ENCODE results near the gene PKP2.
"Not testable (repeated sequence)": the region's sequence is repeated elsewhere in the genome, so short reads cannot be mapped to it uniquely, and the experiment has no call there.

PKP2 gene

DNA sequence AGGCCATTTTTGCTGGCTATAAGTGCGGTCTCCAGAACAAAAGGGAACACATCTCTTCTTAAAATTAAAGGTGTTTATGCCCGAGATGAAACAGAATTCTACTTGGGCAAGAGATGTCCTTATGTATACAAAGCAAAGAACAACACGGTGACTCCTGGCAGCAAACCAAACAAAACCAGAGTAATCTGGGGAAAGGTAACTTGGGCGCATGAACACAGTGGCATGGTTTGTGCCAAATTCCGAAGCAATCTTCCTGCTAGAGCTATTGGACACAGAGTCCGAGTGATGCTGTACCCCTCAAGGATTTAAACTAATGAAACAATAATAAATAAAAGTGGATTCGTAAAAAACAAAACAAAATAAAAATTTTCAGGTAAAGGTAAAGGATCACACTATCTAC lies 33.4 kb downstream of the PKP2 start:
- no peak for DNase-seq (ENCODE audit: low read depth, low spot score)

DNA sequence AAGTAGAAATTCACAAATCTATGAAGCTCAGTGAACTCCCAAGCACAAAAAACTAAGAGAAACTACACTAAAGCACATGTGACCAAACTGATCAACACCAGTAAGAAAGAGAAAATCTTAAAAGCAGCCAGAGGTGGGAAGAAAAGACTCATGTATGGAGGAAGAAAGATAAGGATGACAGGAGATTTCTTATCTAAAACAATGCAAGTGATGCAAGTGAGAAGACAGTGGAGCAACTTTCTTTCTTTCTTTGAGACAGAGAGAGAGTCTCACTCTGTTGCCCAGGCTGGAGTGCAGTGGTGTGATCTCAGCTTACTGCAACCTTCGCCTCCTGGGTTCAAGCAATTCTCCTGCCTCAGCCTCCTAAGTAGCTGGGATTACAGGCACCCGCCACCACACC lies 34.9 kb downstream of the PKP2 start:
- not testable (repeated sequence) for DNase-seq (ENCODE audit: low read depth, low spot score)

DNA sequence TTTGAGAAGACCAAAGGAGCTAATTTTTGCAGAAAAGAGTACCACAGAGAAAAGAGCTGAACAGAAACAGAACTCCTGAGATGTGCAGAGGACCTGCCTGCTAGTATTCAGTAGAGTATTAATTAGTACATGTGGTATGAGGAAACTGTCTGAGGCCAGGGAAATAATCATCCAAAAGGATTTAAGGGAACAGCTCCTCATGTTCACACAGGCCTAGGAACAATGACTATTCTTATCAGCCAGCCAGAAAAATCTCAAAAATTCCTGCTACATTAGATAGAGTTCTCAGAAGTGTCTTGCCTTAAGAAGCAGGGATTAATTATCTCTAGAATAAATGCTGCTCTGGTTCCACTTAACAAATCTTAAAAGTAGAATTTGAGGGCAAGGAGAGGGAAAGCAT lies 36.4 kb downstream of the PKP2 start:
- no peak for DNase-seq (ENCODE audit: low read depth, low spot score)

DNA sequence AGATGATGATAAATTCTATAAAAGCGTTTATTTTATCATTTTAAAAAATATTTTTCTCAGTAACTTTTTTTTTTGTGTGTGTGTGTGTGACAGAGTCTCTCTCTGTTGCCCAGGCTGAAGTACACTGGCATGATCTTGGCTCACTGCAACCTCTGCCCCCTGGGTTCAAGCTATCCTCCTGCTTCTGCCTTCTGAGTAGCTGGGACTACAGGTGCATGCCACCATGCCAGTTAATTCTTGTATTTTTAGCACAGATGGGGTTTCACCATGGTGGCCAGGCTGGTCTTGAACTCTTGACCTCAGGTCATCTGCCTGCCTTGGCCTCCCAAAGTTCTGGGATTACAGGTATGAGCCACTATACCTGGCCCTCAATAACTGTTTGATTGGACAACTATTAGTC lies 37.2 kb downstream of the PKP2 start:
- DNase-seq (ENCODE audit: low read depth, low spot score), result no peak

DNA sequence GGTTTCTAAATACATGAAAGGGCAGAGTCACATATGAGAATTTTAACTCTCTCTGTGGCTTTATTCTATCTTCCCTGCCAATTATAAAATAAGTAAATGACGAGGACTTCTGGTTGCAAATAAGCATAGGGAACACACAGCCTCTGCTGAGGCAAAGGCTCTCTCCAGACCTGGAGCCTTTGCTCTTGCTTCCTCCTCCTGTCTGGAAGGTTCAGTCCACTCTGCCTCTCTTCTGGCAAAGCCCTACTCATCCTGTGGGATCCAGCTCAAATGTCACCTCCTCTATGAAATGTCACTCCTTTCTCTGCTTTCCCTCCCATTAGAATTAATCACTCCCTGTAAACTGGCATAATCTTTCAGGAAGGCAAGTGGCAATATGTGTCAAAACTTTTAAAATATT lies 41.9 kb downstream of the PKP2 start:
- DNase-seq (ENCODE audit: low read depth, low spot score), result no peak

DNA sequence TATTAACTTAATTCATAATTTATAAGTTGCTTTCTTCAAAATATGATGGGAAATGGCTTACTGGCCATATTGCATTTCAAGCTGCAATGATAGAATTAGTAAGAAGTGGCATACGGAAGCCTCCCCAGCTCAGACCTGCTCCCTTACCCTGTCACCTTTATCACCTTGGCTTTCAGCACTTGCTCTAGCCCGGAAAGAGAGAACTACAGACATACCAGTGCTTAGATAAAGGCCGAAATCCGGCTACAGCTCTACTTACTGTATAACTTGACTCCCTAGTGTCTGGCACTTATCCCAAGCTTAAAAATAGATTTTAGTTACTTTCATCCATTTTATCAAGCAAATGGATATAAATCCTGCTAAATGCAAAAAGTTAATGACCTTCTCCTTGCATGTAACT lies 42.5 kb downstream of the PKP2 start:
- no peak for DNase-seq (ENCODE audit: low read depth, low spot score)

DNA sequence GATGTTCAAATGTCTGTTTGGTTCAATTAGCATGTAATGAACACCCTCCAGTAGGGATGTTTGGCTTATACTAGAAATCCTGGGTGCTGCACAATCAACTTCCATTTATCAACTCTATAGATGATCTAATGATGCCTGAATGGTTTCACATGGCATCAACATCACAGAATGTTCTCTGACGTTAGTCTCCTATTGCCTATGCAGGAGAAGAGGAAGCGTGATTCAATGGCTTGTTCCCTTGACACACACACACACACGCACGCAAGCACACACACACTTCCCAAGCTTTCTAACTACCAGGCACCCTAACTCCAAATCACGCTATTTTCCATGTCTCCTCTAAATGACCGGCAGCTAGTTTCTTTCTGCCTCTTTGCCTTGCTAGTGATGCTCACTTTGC lies 49.3 kb downstream of the PKP2 start:
- DNase-seq (ENCODE audit: low read depth, low spot score), result no peak

DNA sequence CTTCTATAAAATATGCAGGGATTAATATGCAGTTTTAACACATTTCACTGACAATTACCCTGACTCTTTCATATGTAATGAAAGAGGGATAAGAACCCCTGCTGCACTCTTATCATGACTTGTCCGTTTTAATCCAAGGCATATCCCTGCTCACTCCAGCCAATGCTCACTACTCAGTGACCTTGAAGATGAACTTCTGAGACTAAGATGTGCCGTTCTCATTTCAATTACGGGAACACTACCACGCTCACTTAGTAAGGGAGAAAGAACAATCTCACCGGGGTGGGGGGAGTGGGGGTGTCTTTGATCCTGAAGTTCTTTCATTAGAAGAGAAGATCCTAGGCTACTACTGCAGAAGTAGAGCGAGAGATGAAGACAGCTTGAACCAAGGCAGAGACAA lies 50.5 kb downstream of the PKP2 start:
- DNase-seq (ENCODE audit: low read depth, low spot score), result no peak

DNA sequence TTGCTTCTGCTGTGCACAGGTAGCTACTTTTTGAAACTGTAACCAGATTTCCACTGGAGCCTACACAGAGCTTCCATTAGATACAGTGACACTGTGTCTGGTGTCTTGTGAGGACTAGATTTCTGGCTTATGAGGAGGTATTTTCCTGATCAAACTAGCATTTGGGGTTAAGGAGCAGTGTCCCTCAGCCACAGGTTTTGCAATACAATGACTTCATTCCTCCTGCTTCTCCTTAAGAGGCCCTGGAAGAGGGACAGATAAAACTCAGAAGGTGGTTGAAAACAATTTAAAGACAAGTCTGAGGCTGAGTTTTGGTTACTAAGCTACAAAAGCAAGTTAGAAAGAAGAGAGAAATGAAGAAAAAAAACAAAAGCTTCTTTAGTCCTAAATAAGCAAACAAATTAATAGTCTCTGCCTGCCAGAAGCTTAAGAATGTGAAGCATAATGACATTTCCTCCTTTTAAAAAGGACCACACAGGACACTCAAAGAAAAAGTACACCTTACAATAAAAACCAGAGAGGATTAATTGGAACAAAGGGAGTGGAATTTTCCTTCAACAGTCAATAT lies 53.0 kb downstream of the PKP2 start:
- DNase-seq (ENCODE audit: low read depth, low spot score), result no peak

DNA sequence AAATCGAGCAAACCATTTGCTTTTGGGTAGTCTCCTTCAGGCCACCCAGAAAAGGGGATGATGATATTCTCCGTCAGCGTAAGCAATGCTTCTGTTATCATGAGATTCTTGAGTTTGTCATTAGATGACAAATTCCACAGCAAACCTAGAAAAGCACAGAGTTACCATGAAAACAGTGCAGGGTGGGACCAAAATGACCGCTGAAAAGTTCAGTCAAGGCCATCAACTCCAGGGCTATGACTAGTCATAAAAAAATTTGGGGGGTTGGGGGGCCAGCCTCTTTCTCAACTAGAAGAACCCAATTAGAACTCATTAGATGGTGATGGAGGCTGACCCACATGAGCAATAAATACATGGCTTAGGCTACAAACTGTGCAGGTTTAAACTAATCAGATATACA lies 55.5 kb downstream of the PKP2 start:
- DNase-seq (ENCODE audit: low read depth, low spot score), result no peak

DNA sequence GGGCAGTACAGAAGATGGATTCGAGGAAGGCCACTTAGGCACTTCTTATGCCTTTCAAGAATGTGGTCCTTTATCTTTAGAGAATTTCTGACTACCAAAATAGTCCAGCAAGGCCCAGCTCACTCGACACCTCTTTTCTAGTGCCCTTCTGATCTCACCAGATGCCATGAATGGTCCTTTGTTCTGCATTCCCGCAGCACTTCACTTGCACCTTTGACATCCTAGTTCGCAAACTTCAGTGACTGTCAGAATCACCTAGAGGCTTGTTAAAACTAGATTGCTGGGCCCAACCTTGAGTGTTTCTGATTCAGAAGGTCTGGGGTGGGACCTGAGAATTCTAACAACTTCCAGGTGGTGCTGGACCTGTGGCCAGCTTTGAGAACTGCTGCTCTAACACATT lies 56.7 kb downstream of the PKP2 start:
- DNase-seq (ENCODE audit: low read depth, low spot score), result no peak

DNA sequence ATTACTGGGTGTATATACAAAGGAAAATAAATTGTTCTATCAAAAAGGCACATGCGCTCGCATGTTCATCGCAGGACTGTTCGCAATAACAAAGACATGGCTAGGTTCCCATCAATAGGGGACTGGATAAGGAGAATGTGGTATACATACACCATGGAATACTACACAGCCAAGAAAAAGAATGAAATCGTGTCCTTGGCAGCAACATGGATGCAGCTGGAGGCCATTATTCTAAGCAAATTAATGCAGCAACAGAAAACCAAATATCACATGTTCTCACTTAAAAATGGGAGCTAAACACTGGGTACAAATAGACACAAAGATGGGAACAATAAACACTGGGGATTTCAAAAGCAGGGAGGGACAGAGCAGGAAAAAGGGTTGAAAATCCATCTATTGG lies 58.6 kb downstream of the PKP2 start:
- DNase-seq (ENCODE audit: low read depth, low spot score), result no peak

DNA sequence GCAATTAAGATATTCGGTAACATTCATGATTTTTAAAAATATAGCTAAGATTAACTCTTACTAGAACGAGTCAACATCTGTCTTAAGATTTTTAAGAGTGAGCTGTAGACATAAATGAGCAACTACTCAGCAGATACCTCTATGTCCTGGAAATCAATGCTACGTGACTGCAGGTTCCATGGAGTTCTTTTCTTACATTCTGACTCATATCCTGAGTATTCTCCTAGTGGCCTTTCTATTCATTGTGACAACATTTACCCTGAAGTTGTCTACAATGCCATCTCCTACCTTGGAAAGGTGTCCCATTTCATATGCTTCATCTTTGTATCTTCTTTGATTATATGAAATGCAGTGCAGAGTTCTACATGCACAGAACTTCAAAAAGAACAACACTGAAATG lies 59.9 kb downstream of the PKP2 start:
- no peak for DNase-seq (ENCODE audit: low read depth, low spot score)

DNA sequence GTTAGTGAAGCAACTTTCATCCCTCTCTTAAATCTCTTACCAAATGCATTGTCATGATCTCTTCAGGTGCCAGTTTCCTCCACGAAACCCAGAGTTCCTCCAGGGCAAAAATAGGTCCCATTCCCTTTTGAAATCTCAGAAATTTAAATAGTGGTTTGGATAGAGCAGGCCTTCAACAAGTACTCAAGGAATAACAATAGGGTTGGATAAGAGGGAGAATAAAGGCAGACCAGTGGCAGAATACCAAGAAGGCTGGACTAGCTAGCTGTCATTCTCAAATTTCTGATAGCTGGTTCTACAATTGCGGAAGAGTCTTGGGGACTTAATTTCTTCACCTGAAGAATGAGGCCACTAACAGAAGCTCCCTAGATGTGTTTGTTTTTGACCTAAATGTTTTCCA lies 62.5 kb downstream of the PKP2 start:
- DNase-seq (ENCODE audit: low read depth, low spot score), result no peak

DNA sequence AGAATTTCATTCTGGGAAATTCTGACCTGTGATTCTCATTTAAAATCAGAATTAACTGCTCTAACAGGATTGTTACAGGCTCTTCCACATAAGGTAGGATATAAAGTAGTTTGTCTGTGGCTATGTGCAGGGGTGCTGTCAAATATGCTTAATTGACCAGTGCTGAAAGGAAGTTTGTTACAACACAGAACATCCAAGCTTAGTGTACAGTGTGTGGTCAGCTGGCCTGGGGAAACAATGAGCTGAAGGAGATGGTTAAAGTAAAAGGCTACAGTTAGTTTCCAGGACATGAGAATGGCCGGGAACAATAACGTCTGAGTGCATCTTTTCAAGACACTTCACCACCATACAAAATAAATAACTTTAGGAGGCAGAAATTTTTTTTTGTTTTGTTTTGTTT lies 68.0 kb downstream of the PKP2 start:
- DNase-seq (ENCODE audit: low read depth, low spot score), result no peak

DNA sequence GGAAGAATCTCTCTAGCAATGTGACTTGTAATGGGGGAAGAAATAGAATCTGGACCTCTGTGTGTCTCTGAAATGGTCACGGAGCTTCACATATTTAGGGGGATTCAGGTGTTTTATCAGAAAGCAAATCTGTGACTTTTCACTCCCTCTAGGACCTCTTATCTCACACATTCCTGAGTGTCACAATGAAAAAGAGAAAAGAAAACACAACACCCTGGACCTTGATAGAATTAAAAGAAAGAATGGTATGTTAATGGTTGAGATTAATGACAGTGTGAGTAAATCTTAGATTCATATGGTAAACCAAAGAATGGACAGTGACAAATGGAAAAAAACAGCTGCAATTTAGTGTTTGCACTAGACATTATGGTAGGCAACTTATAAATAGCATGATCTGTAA lies 68.5 kb downstream of the PKP2 start:
- no peak for DNase-seq (ENCODE audit: low read depth, low spot score)

DNA sequence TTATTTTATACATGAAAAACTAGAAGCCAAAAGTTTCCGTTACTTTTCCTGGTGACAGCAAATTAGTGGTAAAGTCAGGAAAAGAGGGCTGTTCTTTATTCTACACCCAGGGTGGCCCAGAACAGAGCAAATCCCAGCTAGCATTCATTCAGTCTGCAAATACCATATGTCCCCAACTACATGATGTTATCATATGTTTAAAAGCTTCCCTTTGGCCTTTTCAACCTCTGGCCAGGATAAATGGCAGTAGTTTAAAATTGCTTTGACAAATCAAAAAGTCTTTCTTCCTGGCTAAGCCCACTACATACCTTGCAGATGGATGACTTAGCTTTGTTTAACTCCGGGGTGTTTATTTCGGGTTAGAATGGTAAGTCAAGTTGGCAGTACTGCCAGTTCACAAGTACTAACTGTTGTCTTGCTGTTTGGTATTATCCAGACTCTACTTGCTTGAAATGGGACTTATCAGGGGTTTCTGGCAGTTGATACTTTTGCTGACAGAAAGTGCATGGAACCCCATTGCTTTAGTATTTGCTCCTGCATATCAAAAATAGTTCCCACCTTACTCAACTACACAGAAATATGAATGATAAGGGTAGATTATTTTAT lies 69.7 kb downstream of the PKP2 start:
- DNase-seq (ENCODE audit: low read depth, low spot score), result no peak

DNA sequence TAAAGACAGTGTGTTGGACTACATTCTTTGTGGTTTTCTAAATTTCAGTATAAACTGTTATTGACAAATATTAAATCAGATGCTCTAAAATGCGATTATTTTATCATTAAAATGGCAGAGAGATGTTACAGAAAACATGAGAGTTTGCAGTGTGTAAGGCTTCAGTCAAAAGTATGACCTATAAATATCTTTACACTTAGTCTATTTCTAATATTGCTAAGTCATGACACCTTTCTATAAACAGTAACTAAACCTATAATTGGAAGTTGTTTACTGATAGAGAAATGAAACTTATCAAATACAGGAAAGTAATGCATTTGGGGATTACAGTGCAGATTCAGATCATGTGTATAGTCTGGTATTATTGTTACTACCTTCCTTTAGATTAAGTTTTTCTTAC lies 72.0 kb downstream of the PKP2 start:
- no peak for DNase-seq (ENCODE audit: low read depth, low spot score)

DNA sequence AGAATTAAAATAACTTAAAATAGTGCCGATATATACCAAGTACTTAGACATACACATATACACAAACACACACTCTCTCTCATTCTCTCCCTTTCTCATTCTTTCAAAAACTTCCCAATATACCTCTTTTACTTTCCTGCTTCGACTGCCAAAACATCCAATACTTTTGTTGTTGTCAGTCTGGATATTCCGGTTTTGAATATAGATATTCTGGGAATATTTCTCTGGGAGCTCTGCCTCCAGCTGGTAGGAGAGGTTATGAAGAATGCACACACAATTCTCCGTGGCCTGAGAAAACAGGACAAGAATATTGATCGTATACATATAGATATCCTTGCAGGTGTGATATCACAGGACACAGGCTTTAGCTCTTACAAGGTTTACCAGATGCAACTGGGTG lies 74.2 kb downstream of the PKP2 start:
- DNase-seq (ENCODE audit: low read depth, low spot score), result no peak

DNA sequence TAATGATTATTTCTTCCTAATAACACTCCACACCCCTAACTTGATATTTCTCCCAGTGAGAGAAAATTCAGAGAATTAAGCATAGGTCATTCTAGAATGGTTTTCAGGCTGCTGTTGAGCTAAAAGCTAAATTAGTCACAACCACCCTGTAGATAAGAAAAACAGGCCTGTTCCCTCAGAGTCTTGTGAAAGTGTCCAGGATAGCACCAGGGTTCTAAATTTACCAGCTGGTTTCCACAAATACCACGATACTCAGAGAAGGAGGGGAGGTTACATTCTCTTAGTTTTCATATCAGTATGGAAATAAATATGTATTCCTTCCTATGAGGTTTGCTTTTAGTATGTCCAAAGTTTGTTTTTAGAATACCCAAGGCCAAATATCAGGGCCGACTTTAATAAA lies 74.9 kb downstream of the PKP2 start:
- DNase-seq (ENCODE audit: low read depth, low spot score), result no peak

DNA sequence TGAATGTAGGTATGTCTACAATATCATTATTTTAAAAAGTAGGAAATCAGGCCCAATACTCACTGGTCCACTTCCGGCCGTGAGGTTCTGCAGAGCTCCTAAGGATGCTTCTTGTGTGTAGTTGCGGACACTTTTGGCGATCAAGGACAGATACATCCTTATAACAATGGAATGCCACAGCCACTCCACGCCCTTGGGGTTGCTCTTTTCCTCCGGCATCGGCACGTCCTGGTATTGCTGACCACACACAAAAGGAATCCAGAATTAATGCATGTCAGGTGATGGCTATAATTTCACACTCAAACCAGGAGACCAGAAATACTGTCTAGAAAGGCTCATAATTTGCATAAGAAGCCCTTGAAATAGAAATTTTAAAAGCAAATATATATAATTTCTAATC lies 75.3 kb downstream of the PKP2 start:
- no peak for DNase-seq (ENCODE audit: low read depth, low spot score)

DNA sequence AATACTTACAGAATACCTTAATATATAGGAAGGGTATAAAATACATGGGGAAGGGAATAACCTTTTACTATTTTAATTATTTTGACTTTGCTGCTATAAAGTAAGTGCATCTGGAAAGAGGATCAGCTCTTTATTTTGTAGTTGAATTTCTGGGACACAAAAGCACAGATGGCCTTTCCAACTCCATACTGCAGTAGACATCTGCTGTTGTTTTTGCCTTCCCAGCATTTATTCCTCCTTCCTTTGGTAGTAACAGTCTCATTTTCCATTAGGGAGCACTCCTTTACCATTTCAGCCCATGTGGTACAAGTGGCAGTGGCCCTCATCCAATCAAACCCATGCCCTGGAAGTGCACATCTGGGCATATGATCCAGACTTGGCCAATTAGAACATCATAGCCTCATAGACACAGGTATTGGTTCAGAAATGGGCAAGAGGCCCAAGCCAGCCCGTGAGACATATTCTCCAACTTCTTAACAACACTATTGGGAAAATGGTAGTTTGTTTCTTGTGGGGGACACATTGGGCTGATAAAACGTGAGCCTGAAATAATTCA lies 76.1 kb downstream of the PKP2 start:
- DNase-seq (ENCODE audit: low read depth, low spot score), result no peak

DNA sequence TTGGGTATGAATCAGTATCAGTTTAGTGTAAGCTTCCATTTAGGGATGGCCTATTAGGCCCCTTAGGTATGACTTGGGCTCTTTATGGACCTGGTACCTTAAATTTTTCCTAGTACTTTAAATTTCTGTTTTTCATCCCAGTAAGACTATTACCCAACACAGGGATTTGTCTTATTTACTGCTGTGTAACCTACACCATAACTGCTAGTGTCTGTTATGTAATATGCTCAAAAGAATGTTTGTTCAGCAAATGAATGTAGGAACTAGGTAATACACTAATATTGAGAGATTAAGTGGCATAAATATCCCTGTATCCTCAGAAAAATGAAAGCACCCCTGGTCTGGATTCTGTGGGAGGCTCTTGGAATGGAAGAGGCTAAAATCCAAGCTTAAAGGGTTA lies 77.2 kb downstream of the PKP2 start:
- DNase-seq (ENCODE audit: low read depth, low spot score), result no peak

Data from iPS DF 19.7 (cell line).